Colon (tissue), 2 donors: ENCODE results near the gene HNRNPF.
"Not testable (repeated sequence)": the region's sequence is repeated elsewhere in the genome, so short reads cannot be mapped to it uniquely, and the experiment has no call there.

ENCODE experiments used
- FAIRE-seq: peaks from 2 replicates; lab custom pipeline; 2012; peaks lifted over from hg19 to GRCh38; lab: Jason Lieb, UNC
- donor health status: control.
- donor health status: control.

HNRNPF gene, protein sequence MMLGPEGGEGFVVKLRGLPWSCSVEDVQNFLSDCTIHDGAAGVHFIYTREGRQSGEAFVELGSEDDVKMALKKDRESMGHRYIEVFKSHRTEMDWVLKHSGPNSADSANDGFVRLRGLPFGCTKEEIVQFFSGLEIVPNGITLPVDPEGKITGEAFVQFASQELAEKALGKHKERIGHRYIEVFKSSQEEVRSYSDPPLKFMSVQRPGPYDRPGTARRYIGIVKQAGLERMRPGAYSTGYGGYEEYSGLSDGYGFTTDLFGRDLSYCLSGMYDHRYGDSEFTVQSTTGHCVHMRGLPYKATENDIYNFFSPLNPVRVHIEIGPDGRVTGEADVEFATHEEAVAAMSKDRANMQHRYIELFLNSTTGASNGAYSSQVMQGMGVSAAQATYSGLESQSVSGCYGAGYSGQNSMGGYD

DNA sequence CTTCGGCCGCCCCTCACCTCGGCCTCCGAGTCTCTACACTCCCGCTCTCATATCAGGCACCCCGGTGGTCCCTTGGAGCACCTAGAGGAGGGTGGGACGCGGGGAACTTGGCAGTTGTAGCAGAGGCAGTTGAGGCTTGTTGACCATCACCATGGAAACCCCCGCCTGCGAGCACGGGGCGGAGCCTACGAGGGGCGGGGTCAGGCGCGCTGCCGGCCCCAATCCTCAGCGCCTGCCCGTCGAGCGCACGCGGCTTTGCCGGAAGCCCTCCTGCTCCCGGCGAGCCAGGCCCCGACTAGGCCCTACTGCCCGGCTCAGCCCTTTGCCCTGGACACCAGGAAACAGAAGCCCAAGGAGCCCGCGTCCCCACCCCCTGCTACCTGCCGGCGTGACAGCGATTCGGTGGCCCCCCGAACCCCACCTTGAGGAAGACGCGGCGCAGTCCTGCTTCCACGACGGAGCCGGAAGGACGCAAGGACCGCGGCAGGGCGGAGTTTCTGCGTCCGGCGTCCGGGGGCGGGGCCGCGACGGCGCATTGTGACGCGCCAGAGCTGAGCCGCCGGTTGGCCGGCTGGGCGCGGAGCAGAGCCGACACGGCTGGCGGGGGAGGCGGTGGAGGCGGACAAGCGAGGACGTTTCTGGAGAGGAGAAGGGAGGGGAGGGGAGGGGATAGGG is at the start of gene HNRNPF:
TSS of gene HNRNPF (minus strand) at position 477 of the 675 bp plus-strand sequence. CDS start 21,302 bp downstream, outside the sequence.
- FAIRE-seq: no peak

- FAIRE-seq: no peak
Measured at GRCh38 chr10:43458227-43458626, 49.2 kb upstream of the HNRNPF start.

GRCh38 chr10:43456561-43456960 is 47.6 kb upstream of the HNRNPF start:
- FAIRE-seq: not testable (repeated sequence)

DNA sequence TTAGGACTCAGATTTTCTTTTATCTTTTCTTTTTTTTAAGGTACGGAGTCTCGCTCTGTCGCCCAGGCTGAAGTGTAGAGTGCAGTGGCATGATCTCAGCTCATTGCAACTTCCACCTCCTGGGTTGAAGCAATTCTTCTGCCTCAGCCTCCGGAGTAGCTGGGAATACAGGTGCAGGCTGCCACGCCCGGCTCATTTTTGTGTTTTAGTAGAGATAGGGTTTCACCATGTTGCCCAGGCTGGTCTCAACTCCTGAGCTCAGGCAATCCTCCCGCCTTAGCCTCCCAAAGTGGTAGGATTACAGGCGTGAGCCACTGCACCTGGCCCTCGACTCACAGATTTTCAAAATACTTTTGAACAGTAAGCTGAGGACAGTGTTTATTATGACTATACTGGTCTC is 45.0 kb upstream of the HNRNPF start:
- FAIRE-seq: not testable (repeated sequence)

DNA sequence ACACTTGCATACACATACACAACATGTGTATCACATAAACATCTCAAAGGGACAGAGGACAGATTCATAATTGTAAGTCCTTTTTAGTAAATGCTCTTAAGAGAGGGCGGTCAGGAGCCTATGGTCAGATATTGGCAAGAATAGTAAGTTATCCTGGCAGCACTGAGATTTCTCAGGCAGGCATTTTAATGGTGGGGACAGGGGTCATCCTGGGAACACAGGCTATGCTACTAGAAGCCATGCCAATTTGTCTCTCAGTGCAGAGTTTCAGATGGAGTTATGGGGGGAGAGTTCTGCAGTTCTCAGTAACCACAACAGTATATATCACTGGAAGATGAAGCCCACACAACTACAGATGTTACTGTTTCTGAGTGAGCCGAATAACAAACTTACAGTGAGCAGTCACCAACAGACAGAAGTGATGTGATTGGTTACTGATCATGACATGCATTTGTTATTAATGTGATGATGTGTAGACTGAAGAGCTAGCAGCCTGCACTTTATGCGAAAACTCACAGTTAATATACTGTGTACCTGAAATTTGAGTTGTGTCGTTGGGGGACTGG is 44.4 kb upstream of the HNRNPF start:
- no peak for FAIRE-seq

GRCh38 chr10:43452356-43452914 is 43.4 kb upstream of the HNRNPF start:
- FAIRE-seq: no peak

DNA sequence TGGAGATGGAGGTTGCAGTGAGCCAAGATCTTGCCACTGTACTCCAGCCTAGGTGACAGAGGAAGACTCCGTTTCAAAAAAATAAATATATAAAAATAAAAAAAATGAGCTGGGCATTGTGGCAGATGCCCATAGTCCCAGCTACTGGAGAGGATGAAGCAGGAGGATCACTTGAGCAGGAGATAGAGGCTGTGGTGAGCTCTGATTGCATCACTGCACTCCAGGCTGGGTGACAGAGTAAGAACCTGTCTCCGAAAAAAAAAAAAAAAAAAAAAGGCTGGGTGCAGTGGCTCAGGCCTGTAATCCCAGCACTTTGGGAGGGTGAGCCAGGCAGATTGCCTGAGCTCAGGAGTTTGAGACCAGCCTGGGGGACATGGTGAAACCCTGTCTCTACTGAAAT is 39.8 kb upstream of the HNRNPF start:
- no peak for FAIRE-seq

GRCh38 chr10:43446219-43447017 is 37.4 kb upstream of the HNRNPF start:
- not testable (repeated sequence) for FAIRE-seq

DNA sequence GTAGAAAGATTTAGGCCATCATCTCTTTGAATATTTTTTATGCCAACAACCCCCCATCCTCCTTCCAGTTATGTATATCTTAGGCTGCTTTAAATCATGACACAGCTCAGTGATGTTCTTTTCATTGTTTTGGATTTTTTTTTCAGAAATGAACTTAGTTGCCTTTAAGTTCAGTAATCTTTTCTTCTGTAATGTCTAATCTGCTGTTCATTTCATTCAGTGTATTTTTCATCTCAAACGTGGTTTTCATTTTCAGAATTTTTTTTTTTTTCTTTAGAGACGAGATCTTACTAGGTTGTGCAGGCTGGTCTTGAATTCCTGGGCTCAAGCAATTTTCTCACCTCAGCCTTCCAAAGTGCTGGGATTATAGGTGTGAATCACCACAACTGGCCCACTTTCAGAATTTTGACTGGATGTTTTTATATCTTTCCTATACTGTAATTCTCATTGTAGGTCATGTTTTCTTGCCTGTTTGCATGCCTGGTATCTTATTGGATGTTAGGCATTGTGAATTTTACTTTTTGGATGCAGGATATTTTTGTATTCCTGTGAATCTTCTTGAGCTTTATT is 36.0 kb upstream of the HNRNPF start:
- no peak for FAIRE-seq

GRCh38 chr10:43444323-43444722 is 35.3 kb upstream of the HNRNPF start:
- no peak for FAIRE-seq

- no peak for FAIRE-seq
Measured at GRCh38 chr10:43440463-43441134, 31.6 kb upstream of the HNRNPF start.

DNA sequence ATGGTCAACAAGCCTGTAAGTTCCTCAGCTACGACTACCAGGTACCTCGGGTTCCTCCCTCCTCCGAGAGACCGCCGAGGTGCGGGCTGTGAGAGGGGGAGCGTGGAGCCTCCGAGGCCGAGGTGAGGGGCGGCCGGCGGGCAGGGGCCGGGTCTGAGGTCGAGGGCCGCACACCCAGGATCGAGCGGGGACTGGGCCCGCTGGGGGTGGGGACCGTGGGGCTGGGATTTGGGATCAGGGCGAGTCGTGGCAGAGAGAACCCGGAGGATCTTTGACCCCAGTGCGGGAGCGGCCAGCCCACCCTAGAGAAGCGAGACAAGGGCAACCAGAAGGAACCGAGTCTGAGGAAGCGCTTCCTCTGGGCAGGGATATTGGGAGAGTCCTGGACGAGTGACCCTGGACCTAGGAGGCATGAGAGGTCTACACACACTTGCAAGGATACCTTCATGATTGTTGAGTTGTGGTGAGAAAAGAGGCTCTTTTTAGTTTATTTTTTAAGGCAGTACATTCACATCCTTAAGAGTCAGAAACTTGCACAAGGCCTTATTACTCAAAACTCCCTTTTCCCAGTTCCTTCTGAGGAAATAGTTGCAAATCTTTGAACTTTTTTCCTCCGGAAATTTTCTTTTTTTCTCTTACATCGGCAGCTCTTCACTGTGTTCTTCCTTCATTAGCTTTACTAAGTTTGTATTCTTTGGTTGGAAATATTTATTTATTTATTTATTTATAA is 28.3 kb upstream of the HNRNPF start:
- FAIRE-seq: no peak

- no peak for FAIRE-seq
Measured at GRCh38 chr10:43436291-43437140, 27.5 kb upstream of the HNRNPF start, which contains the start of gene ZNF487. TSS of gene ZNF487 (plus strand) at chr10:43437111. CDS start at chr10:43475814, 38,703 bp downstream.

DNA sequence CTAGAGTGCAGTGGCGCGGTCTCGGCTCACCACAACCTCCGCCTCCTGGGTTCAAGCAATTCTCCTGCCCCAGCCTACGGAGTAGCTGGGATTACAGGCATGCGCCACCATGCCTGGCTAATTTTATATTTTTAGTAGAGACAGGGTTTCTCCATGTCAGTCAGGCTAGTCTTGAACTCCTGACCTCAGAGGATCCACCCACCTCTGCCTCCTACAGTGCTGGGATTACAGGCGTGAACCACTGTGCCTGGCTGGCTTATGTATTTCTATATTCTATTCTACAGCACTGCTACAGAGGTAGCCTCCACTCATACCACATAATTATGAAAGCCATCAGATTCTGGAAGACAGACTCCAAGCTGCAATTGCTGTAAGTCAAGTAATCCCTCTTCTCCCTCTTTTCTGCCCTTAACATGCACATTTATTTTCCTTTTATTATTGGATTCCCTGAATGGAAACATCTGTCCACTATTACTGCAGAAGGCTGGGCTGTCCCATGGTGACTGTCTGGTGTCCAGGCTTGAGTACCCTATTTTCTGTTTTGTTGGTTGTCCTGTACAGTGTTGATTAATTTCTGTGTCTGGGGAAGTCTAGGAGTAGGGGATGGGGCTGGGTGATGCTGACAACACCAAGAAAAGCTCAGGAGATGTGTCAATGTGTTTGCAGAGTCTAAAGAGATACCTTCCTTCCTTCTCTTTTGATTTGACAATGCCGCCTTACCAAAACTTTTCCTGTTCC is 22.1 kb upstream of the HNRNPF start:
- no peak for FAIRE-seq

- FAIRE-seq: no peak
Measured at GRCh38 chr10:43427166-43427825, 18.3 kb upstream of the HNRNPF start.

GRCh38 chr10:43426476-43426875 is 17.5 kb upstream of the HNRNPF start:
- not testable (repeated sequence) for FAIRE-seq

GRCh38 chr10:43424416-43424815 is 15.4 kb upstream of the HNRNPF start:
- FAIRE-seq: no peak

DNA sequence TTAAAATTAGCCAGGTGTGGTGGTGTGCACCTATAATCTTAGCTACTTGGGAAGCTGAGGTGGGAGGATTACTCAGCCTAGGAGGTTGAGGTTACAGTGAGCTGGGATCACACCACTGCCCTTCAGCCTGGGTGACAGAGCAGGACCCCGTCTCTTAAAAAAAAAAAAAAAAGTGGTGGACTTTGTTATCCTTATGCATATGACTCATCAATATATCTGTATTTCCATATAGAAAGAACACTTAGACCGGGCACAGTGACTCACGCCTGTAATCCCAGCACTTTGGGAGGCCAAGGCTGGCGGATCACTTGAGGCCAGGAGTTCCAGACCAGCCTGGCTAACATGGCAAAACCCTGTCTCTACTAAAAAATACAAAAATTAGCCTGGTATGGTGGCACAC is 13.0 kb upstream of the HNRNPF start:
- FAIRE-seq: not testable (repeated sequence)
